H1 (cell line): ENCODE results near the gene ADK. TPM values are rescaled to one million over a fixed set of nuclear protein-coding genes. Genes with fewer than 3 reads are reported as not detected.

Source experiments
- CHD7 ChIP-seq: fragments of 300-600 bp; sonication (generic); IDR thresholded peaks from 2 replicates; pipeline ENCODE4 v1.7.1; 2012; ENCODE audit warnings: low read length, moderate library complexity, mild to moderate bottlenecking, inconsistent platforms; ENCODE audit not compliant: insufficient replicate concordance
- polyA plus RNA-seq, 7 experiments: library from polyadenylated mRNA; depleted of rRNA in 3 of 7; stranded (reverse) in 5 of 7; unstranded in 2 of 7; fragments of >200 nt in 5 of 7; fragments of 200-250 nt in 2 of 7; gene quantifications; 1 replicate in 5 of 7; 2 replicates in 1 of 7; 4 replicates in 1 of 7; pipeline versions ENCODE4 v1.2.1 to v1.2.3, GENCODE V29; 2011 to 2013; ENCODE audit warnings: missing spikeins in 2 of 7, mixed read lengths in 2 of 7
- total RNA-seq: library from RNA; stranded (reverse); fragmentation: NEBNext Ultra II Directional; extraction: Animal tissue kit (Norgen Biotek cat#: 25700); gene quantifications from 2 replicates; pipeline ENCODE4 v1.2.1, GENCODE V29; 2021

ADK gene
- total and polyA plus RNA-seq, 2 of the 8 experiments (the other 6 are each of a cell fraction or from before 2014, with no cell fraction given): 12.3 to 42.4 TPM

GRCh38 chr10:74586088-74586585, 435.1 kb downstream of the ADK start (continued):
- TF ChIP-seq CHD7: no peak
